ENCODE data around the gene ECM2.

Gene ECM2

DNA sequence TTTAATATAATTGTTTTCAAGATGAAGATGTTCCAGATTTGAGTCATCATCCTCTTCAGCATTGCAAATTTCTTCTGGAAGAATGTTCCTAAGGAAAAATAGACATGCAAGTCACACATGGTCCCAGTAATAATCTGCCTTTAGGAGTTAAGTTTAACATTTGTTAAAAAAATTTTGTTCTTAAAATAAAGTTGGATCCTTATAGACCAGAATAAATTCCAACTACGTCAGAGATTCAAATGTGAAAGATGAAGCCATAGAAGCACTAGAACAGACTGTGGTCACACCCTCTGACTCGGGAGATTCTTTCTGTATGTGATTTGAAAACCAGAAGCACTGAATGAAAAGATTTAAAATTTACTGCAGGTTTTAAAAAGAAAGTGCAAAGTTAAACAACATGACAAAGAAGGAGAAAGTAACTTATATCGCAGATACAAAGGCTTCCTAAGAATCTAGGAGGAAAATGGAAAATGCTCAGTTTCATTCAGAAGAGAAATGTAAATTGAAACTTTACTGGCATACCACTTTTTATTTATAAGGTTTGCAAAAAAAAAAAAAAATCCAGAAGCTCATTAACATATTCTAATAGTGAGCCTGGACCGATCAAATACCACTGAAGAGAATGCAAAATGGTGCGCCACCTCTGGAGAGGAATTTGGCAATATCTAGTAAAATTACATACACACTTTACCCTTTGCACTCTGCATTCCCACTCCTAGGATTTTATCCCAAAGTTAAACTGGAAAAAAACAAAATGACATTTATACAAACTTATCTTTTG lies 39.2 kb downstream of the ECM2 start:
- DNase-seq = no peak

DNA sequence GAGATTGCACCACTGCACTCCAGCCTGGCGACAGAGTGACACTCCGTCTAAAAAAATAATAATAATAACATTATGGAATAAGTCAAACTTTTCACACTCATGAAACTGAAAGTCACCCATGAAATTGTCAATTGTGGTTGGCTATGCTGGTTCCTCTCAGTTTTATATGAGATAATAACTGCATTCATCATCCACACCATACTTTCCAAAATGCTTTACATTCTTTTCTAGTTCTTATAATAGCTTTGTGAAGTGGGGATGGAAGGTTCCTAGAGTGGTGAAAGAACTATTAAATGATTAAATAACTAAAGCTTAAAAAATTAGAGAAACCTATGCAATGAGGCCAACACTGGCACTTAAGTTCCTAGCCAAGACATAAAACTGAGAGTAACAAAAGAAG lies 40.9 kb downstream of the ECM2 start:
- DNase-seq = no peak

DNA sequence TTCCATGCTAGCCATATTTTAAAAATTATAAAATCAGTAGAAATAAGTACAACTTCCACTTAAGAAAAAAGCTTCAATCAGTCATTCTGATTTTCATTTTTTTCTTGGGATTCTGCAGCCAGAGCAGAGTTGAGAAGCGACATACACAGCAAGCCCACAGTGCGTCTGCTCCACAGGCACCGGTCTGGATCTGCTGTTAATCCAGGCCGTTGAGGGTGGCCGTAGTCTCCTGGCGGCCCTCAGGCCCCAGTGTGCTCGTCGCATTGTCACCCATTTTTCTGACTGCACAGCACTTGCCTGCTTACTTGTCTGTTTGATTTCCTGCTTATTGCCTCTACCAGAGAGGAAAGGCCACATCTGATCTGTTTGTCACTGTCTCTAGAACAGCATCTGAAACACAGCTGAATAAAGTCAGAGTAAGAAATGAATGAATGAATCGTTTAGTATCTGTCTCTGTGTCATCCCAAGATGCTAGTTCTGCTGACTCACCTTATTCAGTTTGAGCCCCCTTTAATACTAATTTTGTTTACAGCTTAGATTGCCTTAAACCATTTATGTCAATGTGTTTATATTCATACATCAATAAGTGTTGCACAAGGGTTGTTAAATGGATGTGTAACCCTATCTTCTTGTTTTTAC lies 41.9 kb downstream of the ECM2 start:
- no peak for DNase-seq

DNA sequence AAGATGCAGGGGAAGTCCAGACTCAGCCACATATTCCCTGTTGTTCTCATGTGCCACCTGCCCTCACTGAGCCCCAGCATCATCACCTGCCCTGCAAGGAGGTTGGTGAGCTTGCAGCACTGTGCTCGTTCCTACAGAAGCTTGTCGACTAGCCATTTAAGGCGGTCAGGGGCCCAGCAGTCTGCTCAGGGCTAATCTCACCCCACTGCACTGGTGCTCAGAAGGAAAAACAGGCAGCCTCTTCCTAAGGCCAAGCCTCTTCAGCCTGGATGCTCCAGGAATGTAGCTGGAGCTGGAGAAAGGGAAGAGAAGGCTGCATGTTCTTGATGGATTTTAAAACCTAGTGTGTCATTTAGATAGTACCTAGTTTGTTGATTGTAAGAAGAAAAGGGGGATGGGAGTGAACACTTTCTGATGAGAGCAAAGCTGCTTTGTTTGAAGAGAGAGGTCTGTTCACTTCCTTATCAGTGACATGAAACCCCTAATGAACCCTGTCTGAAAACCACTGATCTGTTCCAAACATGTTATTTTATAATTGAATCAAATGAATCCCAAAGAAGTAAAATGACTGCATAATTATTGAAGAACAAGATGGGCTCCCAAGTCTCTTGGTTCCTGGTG lies 42.9 kb downstream of the ECM2 start:
- DNase-seq = no peak

DNA sequence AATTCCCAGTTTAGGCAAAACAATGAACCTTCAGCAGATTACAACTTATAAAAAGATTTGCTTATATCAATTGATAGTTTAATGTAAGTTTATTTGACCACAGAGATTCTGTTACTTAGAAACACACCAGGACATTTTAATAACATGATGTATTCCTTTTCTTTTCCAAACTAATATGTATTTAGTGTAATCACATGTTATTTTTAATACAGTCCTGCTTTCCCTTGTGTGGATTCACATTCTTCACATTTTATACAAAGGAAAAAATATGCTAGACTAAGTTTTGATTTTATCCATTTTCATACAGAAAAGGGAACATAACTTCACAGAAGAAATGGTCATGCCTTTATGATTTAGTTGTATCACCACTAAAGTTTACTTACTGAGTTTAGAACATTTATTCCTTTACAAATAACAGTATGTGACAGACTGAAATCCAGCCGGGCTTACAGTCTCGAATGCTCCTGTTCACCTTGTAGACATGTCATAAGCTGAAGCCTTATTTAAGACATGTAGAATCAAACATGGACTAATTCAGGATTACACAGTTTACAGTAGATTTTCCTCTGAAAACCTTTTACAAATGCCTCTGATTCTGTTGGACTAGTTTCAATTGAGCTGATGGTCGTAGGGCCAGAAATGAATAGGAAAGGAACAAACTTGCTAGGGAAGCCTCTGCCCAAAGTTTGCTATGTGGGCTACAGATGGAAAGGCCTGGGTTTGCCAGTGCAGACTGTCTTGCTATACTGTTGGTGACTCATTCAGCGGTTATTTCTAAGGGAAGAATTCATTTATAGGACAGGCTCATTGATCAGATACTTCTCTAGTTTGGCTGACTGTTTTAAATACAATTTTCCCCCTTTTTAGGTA lies 46.9 kb downstream of the ECM2 start:
- DNase-seq = no peak

DNA sequence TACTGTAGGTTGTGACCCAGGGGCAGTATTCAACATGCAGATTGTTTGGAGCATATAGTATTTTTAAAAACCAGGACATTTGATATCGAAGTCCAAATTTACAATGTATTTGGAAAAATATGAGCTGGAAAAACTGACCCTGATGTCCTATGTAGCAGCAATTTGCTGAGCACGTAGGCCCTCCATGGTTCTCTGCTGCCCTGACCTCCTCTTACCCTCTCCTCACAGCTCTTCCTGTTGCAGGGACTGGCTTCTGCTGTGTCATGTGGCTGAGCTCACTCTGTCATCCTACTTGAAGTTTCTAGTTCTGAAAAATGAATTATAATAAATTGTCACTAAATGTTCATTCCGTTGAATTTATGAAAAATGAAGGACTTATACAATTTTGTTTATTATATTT lies 49.4 kb downstream of the ECM2 start:
- no peak for DNase-seq

DNA sequence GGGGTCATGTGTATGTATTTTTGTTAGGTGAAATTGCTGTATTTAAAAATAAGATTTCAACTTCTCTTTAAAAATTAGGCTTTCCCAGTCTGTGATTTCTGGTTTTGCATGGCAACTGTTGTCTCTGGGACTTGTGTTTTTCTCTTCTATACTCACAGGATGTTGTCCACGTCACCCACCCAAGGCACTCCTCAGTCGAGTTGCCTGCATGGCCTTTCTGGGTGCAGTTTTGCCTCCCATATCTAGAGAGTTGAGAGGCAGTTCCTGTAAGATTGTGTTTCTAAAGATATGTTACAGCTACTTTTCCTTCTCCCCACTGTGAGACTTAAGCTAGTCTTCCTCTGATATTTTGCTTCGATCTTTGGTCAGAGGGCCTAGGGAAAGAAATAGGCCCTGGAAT lies 51.2 kb downstream of the ECM2 start:
- DNase-seq = no peak

DNA sequence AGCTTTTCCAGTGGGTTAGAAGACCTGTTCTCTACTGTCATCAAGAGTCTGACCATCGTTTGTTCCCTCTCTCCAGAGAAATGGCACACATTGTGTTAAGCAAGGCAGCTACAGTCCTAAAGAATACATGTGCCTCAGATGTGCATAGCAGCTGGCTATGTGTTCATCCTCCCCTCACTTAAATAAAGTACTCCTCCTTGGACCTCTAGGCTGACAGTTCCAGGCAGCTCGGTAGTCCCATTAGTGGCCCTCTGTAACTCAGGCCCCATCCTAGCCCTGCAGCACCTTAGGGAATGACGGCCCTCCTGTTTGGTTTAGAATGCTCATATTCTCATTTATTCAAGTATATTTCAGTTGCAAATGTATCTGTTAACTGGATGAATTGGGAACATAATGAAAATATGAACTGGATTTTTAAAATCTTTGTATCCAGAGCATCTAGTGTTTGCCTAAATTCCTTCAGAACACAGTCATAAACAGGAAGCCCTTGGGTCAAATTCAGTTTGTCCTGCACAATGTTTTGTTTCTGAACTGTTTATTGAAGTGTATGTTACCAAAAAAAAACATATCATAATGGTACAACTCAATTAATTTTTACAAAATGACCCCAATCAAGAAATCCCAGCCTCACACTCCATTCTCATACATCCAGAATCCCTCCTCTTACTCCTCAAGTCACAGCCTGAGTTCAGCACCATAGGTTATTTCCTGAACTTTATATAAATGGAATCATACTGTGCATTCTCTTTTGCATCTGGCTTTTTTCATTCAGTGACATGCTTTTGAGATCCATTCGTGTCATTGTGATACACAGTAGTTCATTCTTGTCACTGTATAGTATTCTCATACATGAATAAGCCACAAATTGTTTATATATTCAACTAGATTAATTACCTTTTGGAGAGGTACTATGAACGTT lies 51.9 kb downstream of the ECM2 start:
- DNase-seq = no peak

DNA sequence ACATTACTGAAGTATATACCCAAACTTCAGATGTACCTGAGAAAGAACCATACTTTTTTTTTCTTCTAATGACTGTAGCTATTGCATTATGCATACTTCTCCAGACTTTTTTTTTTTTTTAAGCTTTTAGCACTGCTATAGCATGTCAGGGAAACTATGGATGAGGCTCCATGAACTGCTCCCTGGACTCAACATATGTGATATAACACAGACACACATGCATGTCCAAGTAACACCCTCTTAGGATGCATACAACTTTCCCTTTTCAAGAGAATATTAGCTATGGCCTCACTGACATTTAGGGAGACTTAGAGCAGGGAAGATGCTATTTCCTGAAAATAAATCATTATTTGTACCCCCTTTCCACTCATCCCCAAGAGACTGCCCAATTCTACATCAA lies 53.0 kb downstream of the ECM2 start:
- no peak for DNase-seq

DNA sequence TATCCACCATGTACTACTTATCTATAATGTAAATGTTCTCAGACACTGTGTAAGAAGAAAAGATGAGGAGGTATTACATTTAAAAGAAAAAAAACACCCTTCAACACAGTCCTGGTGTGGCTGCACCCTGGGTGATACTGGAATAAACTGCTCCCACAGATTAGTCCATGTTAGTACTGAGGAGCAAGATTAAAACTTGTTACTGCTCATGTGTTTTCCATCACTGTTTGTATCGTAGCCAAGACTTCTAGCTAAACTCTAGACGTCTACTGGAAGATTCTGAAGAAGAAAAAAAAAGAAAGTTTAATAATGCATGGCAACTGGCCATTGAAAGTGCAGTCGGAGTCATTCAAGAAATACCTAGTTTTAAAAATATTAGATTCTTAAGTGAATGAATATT lies 53.5 kb downstream of the ECM2 start, which contains the start of gene ASPN:
TSS of gene ASPN (minus strand) at position 178 of the 400 bp plus-strand sequence.
- DNase-seq = no peak

DNA sequence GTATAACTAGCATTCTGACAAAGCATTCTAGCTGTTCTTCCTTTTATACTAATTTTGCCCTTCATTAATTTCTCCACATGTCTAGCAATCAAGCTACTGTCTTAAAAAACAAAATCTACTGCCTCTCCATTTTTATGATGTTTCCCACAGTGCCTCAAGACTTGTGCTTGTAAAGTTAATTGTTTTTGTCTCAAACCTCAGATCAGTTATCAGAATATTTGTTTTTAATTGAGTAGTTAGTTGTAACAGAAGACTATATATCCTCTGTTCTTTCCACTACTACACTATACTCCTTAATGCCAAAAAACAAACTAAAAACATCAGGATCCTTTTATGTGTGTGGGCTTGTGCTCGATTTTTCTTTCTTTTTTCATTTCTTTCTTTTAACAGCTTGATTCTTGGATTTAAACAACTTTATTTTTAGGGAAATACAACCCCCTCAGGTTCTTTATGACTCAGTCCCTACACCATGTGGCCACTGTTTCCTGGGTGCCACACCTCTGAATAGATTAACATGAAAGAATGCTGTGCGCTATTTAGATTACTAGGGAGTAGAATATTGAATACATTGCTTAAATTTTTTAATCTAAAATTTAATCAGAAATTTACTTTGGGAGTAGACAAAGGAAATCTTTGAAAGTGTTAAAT lies 54.7 kb downstream of the ECM2 start:
- no peak for DNase-seq

DNA sequence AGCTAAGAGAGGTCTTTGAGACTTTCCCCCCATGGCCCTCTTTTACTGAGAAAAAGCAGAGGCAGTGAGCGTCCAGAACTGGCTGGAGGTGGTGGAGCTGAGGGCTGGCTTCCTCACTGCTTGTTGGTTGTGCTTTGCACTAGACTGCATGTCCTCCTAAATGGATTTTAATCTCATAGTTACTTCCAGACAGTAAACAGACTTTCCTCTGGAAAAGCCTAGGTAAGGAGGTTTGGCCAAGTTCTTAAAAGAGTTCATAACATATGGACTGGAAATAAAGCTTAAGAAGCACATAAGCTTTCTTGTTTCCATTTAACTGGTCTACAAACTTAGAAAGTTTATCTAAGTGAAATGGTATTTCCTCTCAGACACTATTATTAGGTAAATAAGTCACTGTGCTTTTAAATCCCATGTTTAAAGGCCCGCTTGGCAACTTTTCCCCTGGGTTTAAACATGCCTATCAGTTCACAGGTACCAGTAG lies 55.5 kb downstream of the ECM2 start:
- no peak for DNase-seq

DNA sequence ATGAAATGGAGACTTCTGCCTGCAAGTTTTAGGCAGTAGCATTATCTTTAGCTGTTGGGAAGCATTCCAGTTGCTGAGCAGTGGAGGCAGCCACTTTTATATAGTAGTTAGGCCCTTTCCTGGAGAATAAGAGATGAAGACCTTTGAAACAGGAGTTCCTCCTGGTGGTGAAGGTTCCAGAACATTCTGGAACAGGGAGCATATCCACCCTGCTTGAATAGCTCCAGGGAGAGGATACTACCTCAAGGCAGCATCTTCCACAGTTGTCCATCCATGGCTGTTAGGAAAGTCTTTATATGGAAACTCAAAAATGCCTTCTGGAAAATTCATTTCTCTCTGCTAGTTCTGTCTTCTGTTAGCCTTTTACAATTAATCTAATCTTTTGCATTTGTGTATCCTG lies 56.4 kb downstream of the ECM2 start:
- DNase-seq = no peak

DNA sequence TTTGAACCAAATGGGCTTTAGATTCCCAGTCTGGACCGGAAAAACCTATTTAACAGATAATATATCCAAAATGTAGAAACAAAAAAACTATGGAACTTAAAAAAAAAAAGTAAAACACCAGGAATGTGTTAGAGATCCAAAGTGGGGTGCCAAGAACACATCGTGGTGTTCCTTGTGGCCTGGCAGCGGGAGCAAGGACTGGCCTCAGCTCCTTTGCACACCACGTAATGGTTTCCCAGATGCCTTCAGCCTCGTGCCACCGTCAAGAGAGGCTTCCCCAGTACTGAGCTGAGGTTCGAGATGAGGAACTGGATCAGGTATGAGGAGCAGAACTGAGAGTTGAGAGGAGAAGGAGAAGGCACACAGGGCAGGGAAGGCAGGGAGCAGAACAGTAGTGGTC lies 57.0 kb downstream of the ECM2 start:
- no peak for DNase-seq

DNA sequence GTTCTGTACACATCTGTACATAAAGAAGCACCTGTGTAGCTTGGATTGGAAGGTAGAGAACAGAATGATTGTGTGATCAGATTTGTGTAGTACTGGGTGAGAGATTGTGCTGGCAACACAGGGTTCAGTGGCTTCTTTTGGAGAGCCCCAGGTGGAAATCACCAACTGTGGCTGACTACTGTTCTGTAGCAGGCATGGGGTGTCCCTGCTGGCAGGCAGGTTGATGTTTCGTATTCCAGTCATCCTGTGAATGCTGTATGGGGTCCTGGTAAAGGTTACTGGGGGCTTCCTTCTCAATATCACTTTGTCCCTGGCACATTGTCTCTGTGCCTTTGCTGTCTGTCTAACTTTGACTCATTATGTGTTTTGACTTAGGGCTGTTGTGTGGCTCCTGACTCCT lies 58.8 kb downstream of the ECM2 start:
- no peak for DNase-seq

DNA sequence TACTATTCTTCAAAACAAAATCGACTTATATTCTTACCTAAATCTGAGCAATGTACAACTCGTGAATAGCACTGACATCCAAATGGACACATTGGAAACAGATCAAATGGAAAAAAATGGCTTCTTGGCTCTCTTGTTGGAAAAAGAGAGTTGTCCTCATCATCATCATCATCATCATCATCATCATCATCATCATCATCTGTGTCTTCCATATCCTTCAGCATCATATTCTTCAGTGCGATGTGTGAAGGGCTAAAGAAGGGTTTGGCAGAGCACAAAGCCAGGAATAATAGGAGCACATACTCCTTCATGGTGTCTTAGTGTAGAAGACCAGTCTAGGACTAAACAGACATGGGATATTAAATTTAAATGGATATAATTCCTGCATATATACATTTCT lies 61.2 kb downstream of the ECM2 start:
- no peak for DNase-seq

DNA sequence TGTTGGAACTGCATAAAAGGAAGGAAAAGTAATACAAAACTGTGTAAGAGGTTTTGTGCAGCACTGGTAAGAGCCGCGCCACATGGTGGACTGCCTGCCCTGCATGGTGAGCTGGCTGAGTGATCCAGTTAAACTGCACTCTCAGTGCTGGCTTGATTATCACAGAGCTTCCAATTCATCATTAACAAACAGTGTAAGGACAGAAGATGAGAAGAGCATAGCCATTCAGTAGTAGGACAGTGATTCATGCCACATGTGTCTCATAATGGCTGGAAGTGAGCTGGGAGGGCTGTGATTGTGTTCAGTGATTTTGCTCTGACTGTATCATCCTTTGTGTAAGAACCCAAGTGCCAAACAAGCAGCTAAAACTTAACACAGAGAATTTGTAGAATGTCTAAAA lies 67.6 kb downstream of the ECM2 start:
- no peak for DNase-seq

DNA sequence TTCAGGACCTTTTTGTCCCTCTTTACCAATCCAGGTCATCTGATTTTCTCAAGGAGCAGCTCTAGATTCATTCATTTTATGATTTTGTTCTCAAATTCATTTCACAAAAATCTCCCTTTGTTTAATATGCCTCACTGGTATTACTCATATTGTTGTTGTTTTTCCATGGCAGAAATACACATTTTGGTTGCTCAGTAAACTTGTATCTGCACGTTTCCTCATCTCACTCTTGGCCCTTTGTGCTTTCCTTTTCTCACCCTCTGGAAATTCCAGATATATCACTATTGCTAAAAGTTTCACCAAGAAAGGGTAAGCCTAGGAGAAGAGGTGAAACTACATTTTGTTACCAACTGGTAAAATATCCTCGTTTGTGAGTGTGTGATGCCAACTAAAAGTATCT lies 68.3 kb downstream of the ECM2 start:
- no peak for DNase-seq

DNA sequence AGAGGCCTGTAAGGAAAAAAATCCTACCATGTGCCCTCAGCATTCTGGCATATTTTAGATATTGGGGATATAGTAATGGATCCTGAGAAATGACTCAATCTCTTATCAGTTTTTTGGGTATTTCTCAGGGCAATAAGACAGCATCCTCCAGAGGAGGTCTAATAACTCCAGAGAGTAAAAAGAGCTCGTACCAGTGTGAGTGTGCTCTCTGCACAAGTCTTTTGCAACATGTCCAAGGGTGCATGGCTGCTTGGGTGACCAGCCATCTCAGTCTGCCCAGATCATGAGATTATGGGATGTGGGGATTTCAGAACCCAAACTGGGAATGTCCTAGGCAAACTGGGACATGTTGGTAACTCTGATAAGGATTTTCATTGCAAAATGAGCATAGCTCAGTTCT lies 68.7 kb downstream of the ECM2 start:
- DNase-seq = no peak

DNA sequence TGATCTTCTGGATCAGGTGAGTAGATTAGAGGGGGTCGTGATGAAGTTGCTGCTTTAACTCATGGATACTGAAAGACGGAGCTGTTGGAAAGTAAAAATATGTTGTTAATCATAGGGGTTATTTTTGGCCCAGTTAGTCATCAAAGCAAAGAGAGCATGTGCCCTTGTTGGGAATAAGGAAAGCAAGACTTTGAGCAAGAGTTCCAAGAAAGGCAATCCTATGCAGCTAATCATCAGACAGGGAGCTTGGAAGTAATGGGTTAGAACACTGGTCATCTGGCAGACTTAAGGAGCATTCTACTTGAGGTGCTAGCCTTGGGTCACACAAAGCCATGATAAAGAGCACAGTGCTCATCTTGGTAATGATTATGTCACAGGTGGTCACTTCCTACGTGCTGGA lies 71.8 kb downstream of the ECM2 start:
- DNase-seq = no peak

DNA sequence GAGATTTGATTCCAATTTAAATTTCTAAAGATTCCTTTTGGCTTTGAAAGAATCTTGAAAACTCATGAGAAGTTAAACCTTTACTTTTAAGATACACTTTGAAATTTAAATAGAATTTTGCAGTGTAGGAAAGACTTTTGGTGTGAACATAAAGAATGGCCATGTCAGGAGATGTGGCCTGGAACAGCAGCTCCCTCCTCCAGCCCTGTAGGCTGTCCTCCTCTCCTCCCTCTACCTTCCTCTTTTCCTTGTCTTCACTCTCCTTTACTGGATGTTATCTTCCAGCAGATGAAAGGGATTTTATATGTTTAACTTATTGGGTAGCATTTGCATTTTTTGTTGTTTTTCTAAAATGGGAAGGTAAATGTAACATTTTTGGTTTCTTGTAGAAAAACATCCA lies 72.4 kb downstream of the ECM2 start:
- DNase-seq = no peak

DNA sequence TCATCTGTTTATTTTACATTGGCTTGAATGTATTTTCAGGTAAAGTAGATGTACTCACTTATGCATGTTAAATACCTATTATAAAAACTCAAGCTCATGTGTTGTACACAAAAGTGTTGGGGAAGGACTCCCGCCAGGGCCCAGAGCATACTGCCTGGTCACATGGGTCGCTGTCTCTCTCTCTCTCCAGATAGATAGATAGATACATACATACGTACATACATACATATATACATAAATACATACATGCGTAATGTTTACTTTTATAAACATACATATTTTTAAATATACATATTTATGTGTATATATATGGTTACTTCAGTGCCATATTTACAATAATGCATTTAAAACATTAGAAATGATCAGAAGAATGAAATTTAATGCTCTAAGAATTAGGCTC lies 78.2 kb downstream of the ECM2 start:
- DNase-seq = no peak

Data from NCI-H526 treated with DMSO at 0.1 percent for 48 hours (cell line).